NB4 (cell line): ENCODE data around the gene CCDC136.

Source experiments
- DNase-seq: peaks from one replicate; pipeline ENCODE4 v3.0.0; 2010; ENCODE audit warnings: low read depth
- H3K4me3 ChIP-seq: one replicate; pipeline ENCODE4 v1.5.1; 2011; ENCODE audit warnings: mild to moderate bottlenecking, low read depth, low read length, moderate library complexity
- MYC ChIP-seq: IDR thresholded peaks from 2 replicates; pipeline ENCODE4 v1.6.1; 2011; ENCODE audit warnings: low read depth, low read length
- POLR2A ChIP-seq: IDR thresholded peaks from 2 replicates; pipeline ENCODE4 v1.6.1; 2011; ENCODE audit warnings: mild to moderate bottlenecking; ENCODE audit not compliant: insufficient read length; ENCODE audit errors: extremely low read depth
- TF ChIP-seq, protein P1 (sequence below): IDR thresholded peaks from 2 replicates; pipeline ENCODE4 v1.6.1; 2011; ENCODE audit warnings: low read depth, low read length
- TF ChIP-seq, protein P2 (sequence below): IDR thresholded peaks from one replicate; pipeline ENCODE4 v1.5.1; 2012; ENCODE audit warnings: low read depth, low read length

The CCDC136 gene

DNA sequence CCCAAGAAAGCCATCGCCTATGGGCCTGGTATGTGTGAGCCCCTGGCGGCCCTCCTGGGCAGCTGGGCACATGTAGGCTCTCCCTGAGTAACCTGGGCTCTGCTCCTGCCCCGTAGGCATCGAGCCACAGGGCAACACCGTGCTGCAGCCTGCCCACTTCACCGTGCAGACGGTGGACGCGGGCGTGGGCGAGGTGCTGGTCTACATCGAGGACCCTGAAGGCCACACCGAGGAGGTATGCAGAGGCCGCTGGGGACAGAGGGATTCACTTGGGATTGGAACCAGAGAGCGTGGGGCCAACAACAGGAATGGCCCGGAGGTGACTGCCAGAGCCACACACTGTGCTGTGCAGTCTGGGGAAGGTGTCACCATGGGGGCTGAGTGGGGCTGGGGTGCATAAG is 45.8 kb downstream of the CCDC136 start:
- no peak overlapping the region for H3K4me3 ChIP-seq
- TF ChIP-seq MYC (no peak), POLR2A (no peak)
- TF ChIP-seq, protein P1, sequence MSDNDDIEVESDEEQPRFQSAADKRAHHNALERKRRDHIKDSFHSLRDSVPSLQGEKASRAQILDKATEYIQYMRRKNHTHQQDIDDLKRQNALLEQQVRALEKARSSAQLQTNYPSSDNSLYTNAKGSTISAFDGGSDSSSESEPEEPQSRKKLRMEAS: no peak
- TF ChIP-seq, protein P2, sequence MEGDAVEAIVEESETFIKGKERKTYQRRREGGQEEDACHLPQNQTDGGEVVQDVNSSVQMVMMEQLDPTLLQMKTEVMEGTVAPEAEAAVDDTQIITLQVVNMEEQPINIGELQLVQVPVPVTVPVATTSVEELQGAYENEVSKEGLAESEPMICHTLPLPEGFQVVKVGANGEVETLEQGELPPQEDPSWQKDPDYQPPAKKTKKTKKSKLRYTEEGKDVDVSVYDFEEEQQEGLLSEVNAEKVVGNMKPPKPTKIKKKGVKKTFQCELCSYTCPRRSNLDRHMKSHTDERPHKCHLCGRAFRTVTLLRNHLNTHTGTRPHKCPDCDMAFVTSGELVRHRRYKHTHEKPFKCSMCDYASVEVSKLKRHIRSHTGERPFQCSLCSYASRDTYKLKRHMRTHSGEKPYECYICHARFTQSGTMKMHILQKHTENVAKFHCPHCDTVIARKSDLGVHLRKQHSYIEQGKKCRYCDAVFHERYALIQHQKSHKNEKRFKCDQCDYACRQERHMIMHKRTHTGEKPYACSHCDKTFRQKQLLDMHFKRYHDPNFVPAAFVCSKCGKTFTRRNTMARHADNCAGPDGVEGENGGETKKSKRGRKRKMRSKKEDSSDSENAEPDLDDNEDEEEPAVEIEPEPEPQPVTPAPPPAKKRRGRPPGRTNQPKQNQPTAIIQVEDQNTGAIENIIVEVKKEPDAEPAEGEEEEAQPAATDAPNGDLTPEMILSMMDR: no peak
- DNase-seq: no peak

DNA sequence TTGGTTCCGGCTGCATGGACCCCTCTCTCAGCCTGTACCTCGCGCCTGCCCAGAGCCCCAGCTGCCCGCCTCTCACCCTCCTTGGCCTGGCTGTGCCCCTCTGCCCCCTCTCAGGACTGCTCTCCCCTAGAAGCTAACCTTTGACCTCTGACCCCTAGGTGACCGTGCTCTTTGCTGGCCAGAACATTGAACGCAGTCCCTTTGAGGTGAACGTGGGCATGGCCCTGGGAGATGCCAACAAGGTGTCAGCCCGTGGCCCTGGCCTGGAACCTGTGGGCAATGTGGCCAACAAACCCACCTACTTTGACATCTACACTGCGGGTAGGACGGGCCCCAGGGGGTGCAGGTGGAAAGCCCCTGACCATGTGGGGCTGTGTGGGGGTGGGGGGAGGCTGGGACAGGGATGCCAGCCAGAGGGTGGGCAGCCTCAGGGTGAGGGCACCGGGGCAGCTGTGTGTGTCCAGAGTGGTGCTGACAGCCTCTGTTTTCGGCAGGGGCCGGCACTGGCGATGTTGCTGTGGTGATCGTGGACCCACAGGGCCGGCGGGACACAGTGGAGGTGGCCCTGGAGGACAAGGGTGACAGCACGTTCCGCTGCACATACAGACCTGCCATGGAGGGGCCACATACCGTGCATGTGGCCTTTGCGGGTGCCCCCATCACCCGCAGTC is 46.5 kb downstream of the CCDC136 start:
- TF ChIP-seq, protein P2: no peak
- TF ChIP-seq MYC (no peak), POLR2A (no peak)
- TF ChIP-seq, protein P1: no peak
- no peak for DNase-seq

DNA sequence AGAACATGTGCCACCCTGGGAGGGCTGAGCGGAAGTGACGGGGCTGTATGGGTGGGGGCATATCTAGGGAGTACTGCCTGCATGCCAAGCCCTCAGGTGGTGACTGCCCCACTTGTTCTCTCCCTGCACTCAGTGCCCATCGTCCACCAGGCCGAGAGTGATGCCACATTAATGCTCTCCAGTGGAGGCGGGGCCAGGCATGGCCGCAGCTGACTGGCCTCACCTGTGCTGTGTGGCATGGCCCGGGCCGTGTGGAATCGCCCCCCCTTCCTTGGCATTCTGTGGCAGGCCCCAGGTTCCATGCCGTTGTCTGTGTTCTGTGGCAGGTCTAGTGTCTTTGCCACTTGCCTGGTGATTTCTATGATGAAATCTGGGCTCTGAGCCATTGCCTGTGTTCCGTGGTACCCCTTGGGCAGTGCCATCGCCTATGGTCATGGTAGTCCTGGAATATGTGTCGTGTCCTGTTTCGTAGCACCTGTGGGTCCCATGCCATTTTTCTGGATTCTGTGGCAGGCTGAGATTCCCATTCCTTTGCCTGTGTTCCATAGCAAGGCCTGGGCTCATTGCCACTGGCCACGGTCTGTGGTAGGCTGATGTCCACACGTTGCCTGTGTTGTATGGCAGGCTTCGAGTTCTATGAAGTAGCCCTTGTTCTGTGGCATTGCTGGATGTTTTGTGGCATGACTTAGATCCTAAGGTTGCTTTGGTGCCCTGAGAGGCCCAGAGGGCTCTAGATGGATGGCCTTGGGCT is 47.4 kb downstream of the CCDC136 start:
- H3K4me3 ChIP-seq: no peak overlapping the region
- TF ChIP-seq, protein P1: no peak
- TF ChIP-seq MYC (no peak), POLR2A (no peak)
- TF ChIP-seq, protein P2: no peak

More for the DNA sequence above, 46.5 kb downstream of the CCDC136 start:
- no peak overlapping the region for H3K4me3 ChIP-seq

DNA sequence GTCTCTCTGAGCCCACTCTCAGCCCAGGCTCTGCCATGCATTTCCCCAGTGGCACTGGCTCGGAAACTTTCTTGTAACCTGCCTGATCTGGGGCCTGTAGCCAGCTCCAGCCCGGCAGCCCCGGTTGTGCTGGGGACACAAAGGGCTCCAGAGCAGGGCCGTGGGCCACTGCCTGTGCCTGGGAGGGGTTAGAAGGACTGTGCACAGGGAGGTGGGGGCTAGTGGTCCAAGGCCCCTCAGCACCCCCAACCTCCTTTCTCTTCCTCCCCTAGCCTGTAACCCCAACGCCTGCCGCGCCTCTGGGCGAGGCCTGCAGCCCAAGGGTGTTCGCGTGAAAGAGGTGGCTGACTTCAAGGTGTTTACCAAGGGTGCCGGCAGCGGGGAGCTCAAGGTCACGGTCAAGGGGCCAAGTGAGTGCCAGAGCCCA is 48.0 kb downstream of the CCDC136 start:
- no peak overlapping the region for H3K4me3 ChIP-seq
- TF ChIP-seq, protein P2: no peak
- TF ChIP-seq, protein P1: no peak
- TF ChIP-seq POLR2A (no peak), MYC (no peak)
- no peak for DNase-seq

More for the DNA sequence above, 47.4 kb downstream of the CCDC136 start:
- no peak for DNase-seq

DNA sequence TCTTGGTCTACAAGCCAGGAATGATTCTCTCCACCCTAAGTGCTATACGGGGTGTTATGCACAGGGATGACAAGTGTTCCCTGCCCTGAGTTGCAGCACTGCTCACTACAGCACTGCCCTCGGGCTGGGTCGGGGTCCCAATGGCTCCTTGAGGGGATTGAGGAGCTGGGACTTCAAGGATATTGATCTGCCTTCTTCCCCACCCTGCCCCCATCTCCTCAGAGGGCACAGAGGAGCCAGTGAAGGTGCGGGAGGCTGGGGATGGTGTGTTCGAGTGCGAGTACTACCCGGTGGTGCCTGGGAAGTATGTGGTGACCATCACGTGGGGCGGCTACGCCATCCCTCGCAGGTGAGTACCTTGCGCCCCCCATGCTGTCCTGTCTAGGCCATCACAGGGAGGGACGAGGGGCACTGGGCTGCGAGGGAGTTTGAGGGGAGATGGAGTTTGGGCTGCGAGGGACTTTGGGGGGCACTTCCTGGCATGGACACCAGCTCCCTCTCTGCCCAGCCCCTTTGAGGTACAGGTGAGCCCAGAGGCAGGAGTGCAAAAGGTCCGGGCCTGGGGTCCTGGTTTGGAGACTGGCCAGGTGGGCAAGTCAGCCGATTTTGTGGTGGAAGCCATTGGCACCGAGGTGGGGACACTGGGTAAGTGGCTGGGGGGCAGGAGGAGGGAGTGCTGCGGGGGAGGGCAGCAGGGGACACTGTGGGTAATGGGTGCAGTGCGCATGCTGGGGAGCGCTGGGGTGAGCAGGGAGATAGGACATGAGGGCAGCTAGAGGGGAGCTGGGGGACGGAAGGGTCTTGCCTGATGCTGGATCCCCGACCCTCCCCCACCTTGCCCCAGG is 48.8 kb downstream of the CCDC136 start:
- H3K4me3 ChIP-seq: no peak overlapping the region
- TF ChIP-seq, protein P1: no peak
- TF ChIP-seq POLR2A (no peak), MYC (no peak)
- TF ChIP-seq, protein P2: no peak
- no peak for DNase-seq
